ENCODE measurements around the gene PCYT1A. TPM values are rescaled to one million over a fixed set of nuclear protein-coding genes. Genes with fewer than 3 reads are reported as not detected.

PCYT1A gene
- total RNA-seq, 1 donor, result 110 TPM

GRCh38 chr3:196272826-196273225 lies 14.7 kb downstream of the PCYT1A start:
- H3K4me3 ChIP-seq (ENCODE audit: low read depth, low read length), result no peak overlapping the region
- TF ChIP-seq CTCF (IDR thresholded peaks at IDR 0.05; ENCODE audit: insufficient read depth, low read depth, low read length), result no peak
- no peak for DNase-seq (ENCODE audit: low read depth)

- DNase-seq (ENCODE audit: low read depth), result no peak
- no peak overlapping the region for H3K4me3 ChIP-seq (ENCODE audit: low read depth, low read length)
- no peak for TF ChIP-seq CTCF (IDR thresholded peaks at IDR 0.05; ENCODE audit: insufficient read depth, low read depth, low read length)
Observed at GRCh38 chr3:196270499-196270898, 17.0 kb downstream of the PCYT1A start.

GRCh38 chr3:196268284-196269163 lies 19.0 kb downstream of the PCYT1A start:
- no peak overlapping the region for H3K4me3 ChIP-seq (ENCODE audit: low read depth, low read length)
- no peak for TF ChIP-seq CTCF (IDR thresholded peaks at IDR 0.05; ENCODE audit: insufficient read depth, low read depth, low read length)
- peak; percentile 59 for DNase-seq (ENCODE audit: low read depth)

GRCh38 chr3:196263819-196264218 lies 23.7 kb downstream of the PCYT1A start:
- no peak overlapping the region for H3K4me3 ChIP-seq (ENCODE audit: low read depth, low read length)
- DNase-seq (ENCODE audit: low read depth), result no peak
- TF ChIP-seq CTCF (IDR thresholded peaks at IDR 0.05; ENCODE audit: insufficient read depth, low read depth, low read length), result no peak

GRCh38 chr3:196260784-196261183 lies 26.7 kb downstream of the PCYT1A start:
- no peak for TF ChIP-seq CTCF (IDR thresholded peaks at IDR 0.05; ENCODE audit: insufficient read depth, low read depth, low read length)
- no peak for DNase-seq (ENCODE audit: low read depth)
- H3K4me3 ChIP-seq (ENCODE audit: low read depth, low read length), result no peak overlapping the region

GRCh38 chr3:196255776-196256175 lies 31.8 kb downstream of the PCYT1A start:
- no peak overlapping the region for H3K4me3 ChIP-seq (ENCODE audit: low read depth, low read length)
- TF ChIP-seq CTCF (IDR thresholded peaks at IDR 0.05; ENCODE audit: insufficient read depth, low read depth, low read length), result no peak
- DNase-seq (ENCODE audit: low read depth), result no peak

Data from fibroblast of villous mesenchyme (primary cell).